ENCODE data around the gene POC1A.

Gene POC1A

DNA sequence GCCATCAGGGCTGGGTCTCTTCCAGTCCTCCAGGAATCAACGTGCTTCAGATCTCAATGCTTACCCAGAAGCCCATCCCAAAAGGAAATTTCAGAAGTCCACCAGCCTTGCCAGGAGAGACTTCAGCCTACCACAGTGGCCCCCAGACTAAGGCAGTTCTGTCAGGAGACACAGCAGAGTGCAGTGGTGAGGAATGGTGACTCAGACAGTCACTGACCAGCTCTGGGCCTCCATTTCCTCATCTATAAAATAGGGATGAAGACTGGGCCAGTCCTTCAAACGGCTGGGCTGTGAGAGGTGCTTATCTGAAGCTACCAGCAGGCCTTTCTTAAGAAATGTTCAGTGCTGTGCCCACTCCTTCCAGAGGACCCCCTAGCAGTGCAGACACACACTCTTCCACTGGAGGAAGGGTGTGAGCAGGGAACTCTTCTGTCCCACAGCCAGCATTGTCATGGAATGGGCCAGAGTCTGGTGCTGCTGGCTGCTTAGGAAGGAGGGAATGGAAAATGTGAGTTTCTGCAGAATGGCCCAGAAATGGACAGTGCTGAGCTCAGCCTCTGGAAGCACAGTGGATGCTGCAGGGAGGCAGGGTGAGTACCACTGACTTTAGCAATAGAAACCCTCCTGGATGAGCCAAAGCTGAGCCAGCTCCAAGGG is 56.2 kb downstream of the POC1A start:
- TF ChIP-seq, protein P1, sequence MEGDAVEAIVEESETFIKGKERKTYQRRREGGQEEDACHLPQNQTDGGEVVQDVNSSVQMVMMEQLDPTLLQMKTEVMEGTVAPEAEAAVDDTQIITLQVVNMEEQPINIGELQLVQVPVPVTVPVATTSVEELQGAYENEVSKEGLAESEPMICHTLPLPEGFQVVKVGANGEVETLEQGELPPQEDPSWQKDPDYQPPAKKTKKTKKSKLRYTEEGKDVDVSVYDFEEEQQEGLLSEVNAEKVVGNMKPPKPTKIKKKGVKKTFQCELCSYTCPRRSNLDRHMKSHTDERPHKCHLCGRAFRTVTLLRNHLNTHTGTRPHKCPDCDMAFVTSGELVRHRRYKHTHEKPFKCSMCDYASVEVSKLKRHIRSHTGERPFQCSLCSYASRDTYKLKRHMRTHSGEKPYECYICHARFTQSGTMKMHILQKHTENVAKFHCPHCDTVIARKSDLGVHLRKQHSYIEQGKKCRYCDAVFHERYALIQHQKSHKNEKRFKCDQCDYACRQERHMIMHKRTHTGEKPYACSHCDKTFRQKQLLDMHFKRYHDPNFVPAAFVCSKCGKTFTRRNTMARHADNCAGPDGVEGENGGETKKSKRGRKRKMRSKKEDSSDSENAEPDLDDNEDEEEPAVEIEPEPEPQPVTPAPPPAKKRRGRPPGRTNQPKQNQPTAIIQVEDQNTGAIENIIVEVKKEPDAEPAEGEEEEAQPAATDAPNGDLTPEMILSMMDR (IDR thresholded peaks at IDR 0.05; ENCODE audit: insufficient read depth, low read length, missing control alignments) = no peak
- H3K4me3 ChIP-seq (ENCODE audit: low read depth, low read length) = no peak overlapping the region
- no peak for DNase-seq (ENCODE audit: low read depth, low spot score)
- CTCF ChIA-PET = interaction anchor here (0.7 to 2.0 kb wide), 8 partner anchors 11 to 97 kb away, joined by 3 to 8 read pairs (median 4); no protein-coding TSS in a partner anchor
- POLR2A ChIA-PET = no interaction called here

DNA sequence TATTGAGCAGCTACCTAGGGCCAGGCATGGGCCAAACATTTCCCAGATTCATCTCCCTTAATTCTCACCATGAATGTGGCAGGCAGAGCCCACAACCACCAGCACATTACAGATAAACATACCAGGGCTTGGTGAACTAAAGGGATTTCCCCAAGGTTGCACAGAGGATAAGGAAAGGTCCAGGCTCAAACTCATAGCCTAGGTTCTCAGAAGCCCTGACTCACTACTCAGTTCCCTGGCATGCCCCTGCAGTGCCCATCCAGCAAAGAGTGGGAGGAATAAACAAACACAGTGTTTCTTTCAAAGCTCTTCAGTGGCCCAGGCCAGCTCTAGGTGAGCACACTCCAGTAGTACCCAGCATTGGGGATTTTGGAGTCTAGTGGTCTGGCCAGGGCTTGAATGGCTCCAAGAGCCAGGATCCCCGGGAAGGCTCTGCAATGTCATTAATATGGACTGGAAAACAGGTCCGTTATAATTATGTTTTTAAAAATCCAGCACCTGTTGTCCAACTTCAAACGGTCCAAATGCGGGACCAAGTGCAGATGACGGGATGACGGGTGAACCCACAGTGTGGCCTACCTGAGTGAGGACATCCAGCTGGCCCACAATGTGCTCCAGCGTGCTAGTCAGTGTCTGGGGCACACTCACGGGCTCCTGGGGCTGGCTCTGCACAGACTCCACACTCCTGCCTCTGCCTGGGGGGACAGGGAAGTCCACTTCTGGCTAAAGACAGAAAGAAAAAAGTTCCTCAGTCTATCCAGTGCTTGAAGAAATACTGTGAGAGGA is 58.0 kb downstream of the POC1A start:
- ChIA-PET CTCF (interaction anchor here (1.0 to 4.5 kb wide), 4 partner anchors 12 to 27 kb away, joined by 3 to 22 read pairs (median 7); no protein-coding TSS in a partner anchor), POLR2A (interaction anchor here (1.0 kb wide), 1 partner anchor 12 kb away, joined by 3 read pairs; no protein-coding TSS in a partner anchor)
- no peak for DNase-seq (ENCODE audit: low read depth, low spot score)
- H3K4me3 ChIP-seq (ENCODE audit: low read depth, low read length) = no peak overlapping the region
- TF ChIP-seq, protein P1 (IDR thresholded peaks at IDR 0.05; ENCODE audit: insufficient read depth, low read length, missing control alignments) = no peak

DNA sequence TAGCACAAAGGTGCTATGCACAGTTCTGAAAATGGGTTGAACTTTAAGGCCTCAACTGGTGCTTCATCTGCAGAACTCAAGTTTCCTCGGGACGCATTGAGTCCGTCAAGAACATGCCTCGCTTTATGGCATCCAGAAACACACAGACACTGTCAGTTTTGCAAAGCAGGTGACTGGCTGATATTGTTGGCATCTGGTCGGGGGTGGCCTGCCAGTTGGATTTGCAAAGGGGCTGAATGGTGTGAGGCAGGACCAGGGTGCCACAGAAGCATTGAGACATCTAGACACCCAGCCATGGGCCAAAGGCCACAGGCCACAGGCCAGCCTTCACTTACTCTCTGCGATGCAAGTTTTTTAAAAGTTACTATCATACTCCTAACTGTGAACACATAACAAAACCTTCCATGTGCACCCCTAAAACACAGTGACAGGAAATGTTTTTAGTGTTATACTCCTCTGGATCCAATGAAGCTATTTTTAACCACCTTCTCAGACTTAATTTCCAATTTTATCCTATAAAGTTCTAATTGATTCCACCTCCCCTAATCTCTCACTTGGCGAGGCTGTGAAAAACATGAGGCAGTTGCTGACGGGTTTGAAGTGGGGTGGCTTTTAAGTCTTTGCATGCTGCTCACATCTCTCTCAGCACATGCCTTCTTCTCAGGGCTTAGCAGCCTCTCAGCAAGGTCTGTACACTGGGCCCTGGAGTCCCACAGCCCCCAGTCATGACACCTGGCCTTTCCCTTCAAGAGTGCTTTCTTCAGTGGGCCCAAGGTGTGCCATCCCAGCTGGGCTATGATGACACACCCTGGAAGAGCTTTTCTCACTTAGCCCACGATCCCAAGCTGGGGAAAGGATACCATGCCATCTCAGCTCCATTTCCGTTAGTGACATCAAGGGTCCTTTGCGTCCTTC is 59.4 kb downstream of the POC1A start:
- no peak for DNase-seq (ENCODE audit: low read depth, low spot score)
- CTCF ChIA-PET = interaction anchor here (0.8 to 4.5 kb wide), 9 partner anchors 14 to 94 kb away, joined by 3 to 22 read pairs (median 5); no protein-coding TSS in a partner anchor
- POLR2A ChIA-PET = interaction anchor here (1.0 kb wide), 1 partner anchor 13 kb away, joined by 3 read pairs; no protein-coding TSS in a partner anchor
- H3K4me3 ChIP-seq (ENCODE audit: low read depth, low read length) = no peak overlapping the region
- TF ChIP-seq, protein P1 (IDR thresholded peaks at IDR 0.05; ENCODE audit: insufficient read depth, low read length, missing control alignments) = no peak

DNA sequence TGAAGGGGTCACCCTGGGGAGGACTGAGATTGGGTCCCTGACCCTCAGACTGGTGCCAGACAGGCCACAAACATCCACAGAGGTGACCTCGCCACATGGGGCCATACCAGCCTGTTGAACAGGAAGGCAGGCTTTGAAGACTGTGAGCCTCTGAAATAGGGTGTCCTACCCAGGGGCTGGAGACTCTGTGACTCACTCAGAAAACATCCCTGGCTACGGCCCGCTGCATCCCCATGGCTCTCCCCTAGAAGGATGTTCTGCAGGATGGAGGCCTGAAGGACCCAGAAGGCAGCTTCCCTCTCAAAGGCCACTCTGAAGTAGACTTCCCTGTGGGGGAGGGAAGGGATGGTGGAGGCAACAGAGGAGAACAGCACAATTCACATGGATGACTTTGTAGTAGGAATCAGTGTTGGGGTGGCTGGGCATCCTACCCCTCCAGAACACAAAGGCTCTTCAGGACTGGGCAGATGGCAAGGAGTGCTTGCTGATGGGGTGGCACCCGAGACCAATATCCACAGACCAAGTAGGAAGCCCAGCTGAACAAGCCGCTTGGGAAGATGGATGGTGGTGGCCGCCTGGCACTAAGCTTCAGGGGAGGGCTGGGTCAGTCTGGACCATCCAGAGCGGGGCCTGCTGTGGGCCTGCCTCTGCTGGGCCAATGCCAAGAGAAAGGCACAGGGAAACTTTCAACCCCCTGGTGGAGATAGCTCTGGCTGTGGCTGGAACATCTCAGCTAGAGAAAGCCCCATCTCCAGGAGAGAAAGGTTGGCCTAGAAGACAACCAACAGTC is 60.3 kb downstream of the POC1A start:
- no peak overlapping the region for H3K4me3 ChIP-seq (ENCODE audit: low read depth, low read length)
- DNase-seq (ENCODE audit: low read depth, low spot score) = peak; percentile 21
- TF ChIP-seq, protein P1 (IDR thresholded peaks at IDR 0.05; ENCODE audit: insufficient read depth, low read length, missing control alignments) = no peak
- ChIA-PET CTCF (interaction anchor here (0.8 to 4.5 kb wide), 9 partner anchors 15 to 94 kb away, joined by 3 to 22 read pairs (median 5); no protein-coding TSS in a partner anchor), POLR2A (interaction anchor here (0.8 to 1.1 kb wide), 2 partner anchors 37 to 61 kb away, joined by 3 to 4 read pairs; partner anchors contain the start of gene DUSP7)

DNA sequence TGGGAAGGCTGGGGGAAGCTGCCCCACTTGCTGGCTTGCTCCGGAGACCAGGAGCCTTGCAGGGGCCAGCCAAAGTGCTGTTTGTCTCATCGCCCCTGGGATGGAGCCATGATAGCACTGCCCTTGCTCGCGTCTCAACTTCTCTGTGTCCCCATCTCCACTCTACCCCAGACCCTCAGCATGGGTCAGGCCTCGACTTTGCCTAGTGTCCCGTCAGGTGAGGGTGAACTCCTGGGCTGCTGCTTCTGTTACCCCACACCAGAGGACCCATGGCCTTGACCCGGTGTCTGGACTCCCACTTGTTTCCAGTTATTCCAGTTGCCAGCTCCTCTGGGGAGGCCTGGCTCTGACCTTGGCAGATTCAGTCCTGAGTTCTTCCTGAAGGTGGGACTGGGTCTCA is 61.3 kb downstream of the POC1A start:
- CTCF ChIA-PET = interaction anchor here (0.8 to 4.5 kb wide), 8 partner anchors 15 to 91 kb away, joined by 3 to 22 read pairs (median 7); no protein-coding TSS in a partner anchor
- TF ChIP-seq, protein P1 (IDR thresholded peaks at IDR 0.05; ENCODE audit: insufficient read depth, low read length, missing control alignments) = no peak
- POLR2A ChIA-PET = no interaction called here
- no peak for DNase-seq (ENCODE audit: low read depth, low spot score)
- H3K4me3 ChIP-seq (ENCODE audit: low read depth, low read length) = no peak overlapping the region
